CD4-positive, alpha-beta memory T cell (primary cell): ENCODE results near the gene STAT3. TPM values are rescaled to one million over a fixed set of nuclear protein-coding genes. Genes with fewer than 3 reads are reported as not detected.
A peak's percentile ranks its signal among the peaks of the same experiment; 100 is the strongest.
"Not testable (repeated sequence)": the region's sequence is repeated elsewhere in the genome, so short reads cannot be mapped to it uniquely, and the experiment has no call there.

Source experiments
- CTCF ChIA-PET: fragments of 350-600 bp; sonication (Branson Sonifier 250); formaldehyde crosslinking; loops from one replicate; lab custom pipeline; 2021; ENCODE audit warnings: inconsistent platforms; ENCODE audit not compliant: partially characterized antibody; lab: Charles Lee
- POLR2A ChIA-PET: fragments of 350-600 bp; sonication (Branson Sonifier 250); formaldehyde crosslinking; loops from one replicate; lab custom pipeline; 2021; ENCODE audit not compliant: partially characterized antibody; lab: Charles Lee
- DNase-seq, 5 donors: peaks; one replicate each; pipeline versions ENCODE4 v3.0.0 to v3.0.0-alpha.2; 2020 to 2022; ENCODE audit warnings: mixed read lengths in 1 of 5
- H3K27ac ChIP-seq: one replicate; pipeline ENCODE4 v1.7.0; 2013; ENCODE audit warnings: low read depth, low read length
- H3K27me3 ChIP-seq: 2 replicates; pipeline ENCODE4 v1.7.0; 2013; ENCODE audit warnings: mild to moderate bottlenecking, low read length, moderate library complexity; ENCODE audit not compliant: insufficient read depth
- H3K36me3 ChIP-seq: 2 replicates; pipeline ENCODE4 v1.7.0; 2013; ENCODE audit warnings: mild to moderate bottlenecking, low read length, moderate library complexity; ENCODE audit not compliant: insufficient read depth
- H3K4me1 ChIP-seq: 2 replicates; pipeline ENCODE4 v1.7.0; 2013; ENCODE audit warnings: mild to moderate bottlenecking, low read length, moderate library complexity; ENCODE audit not compliant: insufficient read depth
- H3K4me3 ChIP-seq, 2 donors: one replicate each; pipeline ENCODE4 v1.7.0; 2013; ENCODE audit warnings: low read length in 2 of 2, mild to moderate bottlenecking in 1 of 2
- H3K9me3 ChIP-seq, 2 donors: one replicate each; pipeline ENCODE4 v1.7.0; 2013; ENCODE audit warnings: low read length in 2 of 2, control low read depth in 1 of 2; ENCODE audit not compliant: control insufficient read depth in 1 of 2
- H3K27ac Mint-ChIP-seq, 7 donors: one replicate each; pipeline ENCODE4 v1.8.0; 2020 to 2021; ENCODE audit warnings: mixed read lengths in 7 of 7, mild to moderate bottlenecking in 6 of 7, inconsistent platforms in 3 of 7, moderate library complexity in 3 of 7
- H3K27me3 Mint-ChIP-seq, 2 donors: one replicate each; pipeline ENCODE4 v1.8.0; 2020 to 2021; ENCODE audit warnings: mixed read lengths in 2 of 2
- H3K36me3 Mint-ChIP-seq, 2 donors: one replicate each; pipeline ENCODE4 v1.8.0; 2020 to 2021; ENCODE audit warnings: mixed read lengths in 2 of 2, inconsistent platforms in 1 of 2, mild to moderate bottlenecking in 1 of 2
- H3K4me1 Mint-ChIP-seq, 4 donors: one replicate each; pipeline ENCODE4 v1.8.0; 2020 to 2021; ENCODE audit warnings: mixed read lengths in 4 of 4, mild to moderate bottlenecking in 1 of 4
- H3K4me3 Mint-ChIP-seq, 8 donors: one replicate each; pipeline ENCODE4 v1.8.0; 2020 to 2021; ENCODE audit warnings: mixed read lengths in 8 of 8, mild to moderate bottlenecking in 7 of 8, moderate library complexity in 6 of 8, inconsistent platforms in 3 of 8
- H3K9me3 Mint-ChIP-seq, 8 donors: one replicate each; pipeline ENCODE4 v1.8.0; 2020 to 2021; ENCODE audit warnings: mixed read lengths in 8 of 8, mild to moderate bottlenecking in 5 of 8, inconsistent platforms in 3 of 8, moderate library complexity in 1 of 8
- intact Hi-C: fragments of 100-400 bp; cut with micrococcal nuclease; formaldehyde crosslinking; loops from one replicate; pipeline ENCODE4 v1.15.1; 2023
- polyA plus RNA-seq, 2 donors: library from polyadenylated mRNA; unstranded; fragments of 300-500 nt; fragmentation: Illumina TruSeq; gene quantifications; one replicate each; pipeline ENCODE4 v1.2.3, GENCODE V29; 2021
- total RNA-seq, 2 experiments: library from RNA; stranded (reverse); gene quantifications; one replicate each; pipeline ENCODE4 v1.2.3, GENCODE V29; 2021

STAT3 gene
- total and polyA plus RNA-seq, 4 experiments from 2014 or later: 103 to 147 (median 130) TPM

DNA sequence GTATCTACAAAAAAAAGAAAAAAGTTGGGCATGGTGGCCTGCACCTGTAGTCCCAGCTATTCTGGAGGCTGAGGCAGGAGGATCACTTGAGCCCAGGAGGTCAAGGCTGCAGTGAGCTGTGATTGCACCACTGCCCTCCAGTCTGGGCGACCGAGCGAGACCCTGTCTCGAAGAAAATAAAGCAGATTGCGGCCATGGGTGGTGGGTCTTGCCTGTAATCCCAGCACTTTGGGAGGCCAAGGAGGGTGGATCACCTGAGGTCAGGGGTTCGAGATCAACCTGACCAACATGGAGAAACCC, 83.3 kb downstream of the STAT3 start:
- H3K9me3 Mint-ChIP-seq, H3K4me1 ChIP-seq, H3K9me3 ChIP-seq, DNase-seq, H3K27me3 ChIP-seq, H3K4me3 Mint-ChIP-seq, H3K27ac ChIP-seq, H3K27me3 Mint-ChIP-seq, intact Hi-C loops, H3K4me3 ChIP-seq: not testable (repeated sequence)
- peaks cover 79% of the 10 kb centered on the region for H3K36me3 ChIP-seq
- peak overlapping the region in 3 of 7 donors; percentile 9 to 65 (median 13) for H3K27ac Mint-ChIP-seq
- POLR2A ChIA-PET: interaction anchor here (1.1 to 4.2 kb wide), 2 partner anchors 16 to 84 kb away, joined by 5 to 19 read pairs; partner anchors contain the start of genes STAT3 and STAT5A
- peaks cover 6 to 27% (median 18%) of the 10 kb centered on the region in 4 donors for H3K4me1 Mint-ChIP-seq
- CTCF ChIA-PET: interaction anchor here (0.8 to 2.6 kb wide), 2 partner anchors 8 to 83 kb away, joined by 3 to 10 read pairs; no protein-coding TSS in a partner anchor
- H3K36me3 Mint-ChIP-seq: peaks cover 56 to 79% of the 10 kb centered on the region in 2 donors

DNA sequence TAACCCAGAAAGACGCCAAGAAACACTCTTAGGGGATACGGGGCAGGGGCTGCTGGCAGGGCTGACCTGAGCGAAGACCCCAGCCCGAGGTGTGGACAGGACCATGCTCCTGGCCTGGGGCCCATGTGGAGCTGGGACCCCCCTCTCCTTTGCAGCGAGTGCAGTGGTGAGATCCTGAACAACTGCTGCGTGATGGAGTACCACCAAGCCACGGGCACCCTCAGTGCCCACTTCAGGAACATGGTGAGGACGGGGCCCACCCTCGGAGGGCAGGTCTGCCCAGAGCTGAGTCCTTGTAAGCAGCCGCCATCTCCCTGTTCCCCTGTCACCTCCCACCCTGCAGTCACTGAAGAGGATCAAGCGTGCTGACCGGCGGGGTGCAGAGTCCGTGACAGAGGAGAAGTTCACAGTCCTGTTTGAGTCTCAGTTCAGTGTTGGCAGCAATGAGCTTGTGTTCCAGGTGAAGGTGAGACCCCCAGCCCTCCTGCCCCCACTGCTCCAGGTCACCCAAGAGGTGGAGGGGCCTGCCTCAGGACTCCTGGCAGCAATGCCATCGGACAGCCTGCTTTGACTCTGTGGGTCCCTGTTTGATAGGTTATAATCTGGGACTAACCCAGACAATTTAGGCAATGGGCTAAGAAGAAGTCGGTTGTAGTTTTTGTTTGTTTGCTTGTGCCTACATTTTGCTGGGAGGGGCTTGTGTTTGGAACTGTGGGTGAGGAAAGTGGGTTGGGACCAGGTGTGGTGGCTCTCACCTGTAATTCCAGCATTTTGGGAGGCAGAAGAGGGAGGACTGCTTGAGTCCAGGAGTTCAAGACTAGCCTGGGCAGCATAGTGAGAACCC, 83.8 kb downstream of the STAT3 start:
- H3K4me3 ChIP-seq: no peak overlapping the region
- ChIA-PET POLR2A (interaction anchor here (4.2 kb wide), 1 partner anchor 16 kb away, joined by 19 read pairs; the partner anchor contains the start of gene STAT5A), CTCF (interaction anchor here (0.8 to 3.2 kb wide), 4 partner anchors 8 to 82 kb away, joined by 3 to 18 read pairs (median 7); no protein-coding TSS in a partner anchor)
- DNase-seq: no peak
- Mint-ChIP-seq H3K27me3 (no peaks in the 10 kb centered on the region), H3K4me1 (peaks cover 6 to 27% (median 16%) of the 10 kb centered on the region in 4 donors), H3K9me3 (no peaks in the 10 kb centered on the region), H3K36me3 (peaks cover 52 to 75% of the 10 kb centered on the region in 2 donors), H3K4me3 (peak overlapping the region in 2 of 8 donors; percentile 17 to 35), H3K27ac (peak overlapping the region in 6 of 7 donors; percentile 39 to 91 (median 60))
- H3K27ac ChIP-seq: no peak overlapping the region
- intact Hi-C loops: no loop called here
- peaks cover 7% of the 10 kb centered on the region for H3K4me1 ChIP-seq
- H3K9me3 ChIP-seq: no peaks in the 10 kb centered on the region
- H3K27me3 ChIP-seq: no peaks in the 10 kb centered on the region
- H3K36me3 ChIP-seq: peaks cover 75% of the 10 kb centered on the region

DNA sequence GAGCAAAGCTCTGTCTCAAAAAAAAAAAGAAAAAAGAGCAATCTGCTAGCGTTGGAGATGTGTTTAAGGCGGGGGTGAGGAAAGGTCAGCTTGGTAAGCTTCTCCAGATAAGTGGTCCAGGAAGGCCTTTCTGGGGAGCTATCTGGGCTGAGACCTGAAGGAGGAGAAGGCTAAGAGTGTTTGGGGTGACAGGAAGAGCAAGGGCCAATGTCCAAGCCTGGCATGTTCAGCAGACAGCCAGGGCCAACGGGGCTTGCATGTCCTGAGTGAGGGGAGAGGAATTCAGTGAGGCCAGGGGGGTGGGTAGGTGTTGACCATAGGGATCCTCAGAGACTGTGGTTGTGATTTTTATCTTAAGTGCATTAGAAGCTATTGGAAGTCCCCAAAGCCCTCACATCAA, 84.5 kb downstream of the STAT3 start:
- Histone ChIP-seq H3K4me3 (no peak overlapping the region), H3K9me3 (no peaks in the 10 kb centered on the region), H3K4me1 (peaks cover 7% of the 10 kb centered on the region), H3K27ac (no peak overlapping the region), H3K36me3 (peaks cover 74% of the 10 kb centered on the region), H3K27me3 (no peaks in the 10 kb centered on the region)
- CTCF ChIA-PET: interaction anchor here (0.8 to 3.2 kb wide), 3 partner anchors 9 to 36 kb away, joined by 3 to 18 read pairs (median 4); no protein-coding TSS in a partner anchor
- Mint-ChIP-seq H3K9me3 (no peaks in the 10 kb centered on the region), H3K27ac (peak overlapping the region in 3 of 7 donors; percentile 61 to 70 (median 68)), H3K36me3 (peaks cover 52 to 71% of the 10 kb centered on the region in 2 donors), H3K4me1 (peaks cover 6 to 27% (median 15%) of the 10 kb centered on the region in 4 donors), H3K27me3 (no peaks in the 10 kb centered on the region), H3K4me3 (no peak overlapping the region)
- no peak for DNase-seq
- POLR2A ChIA-PET: interaction anchor here (0.6 to 4.2 kb wide), 3 partner anchors 8 to 112 kb away, joined by 3 to 19 read pairs (median 3); partner anchors contain the start of gene STAT5A
- intact Hi-C loops: no loop called here

DNA sequence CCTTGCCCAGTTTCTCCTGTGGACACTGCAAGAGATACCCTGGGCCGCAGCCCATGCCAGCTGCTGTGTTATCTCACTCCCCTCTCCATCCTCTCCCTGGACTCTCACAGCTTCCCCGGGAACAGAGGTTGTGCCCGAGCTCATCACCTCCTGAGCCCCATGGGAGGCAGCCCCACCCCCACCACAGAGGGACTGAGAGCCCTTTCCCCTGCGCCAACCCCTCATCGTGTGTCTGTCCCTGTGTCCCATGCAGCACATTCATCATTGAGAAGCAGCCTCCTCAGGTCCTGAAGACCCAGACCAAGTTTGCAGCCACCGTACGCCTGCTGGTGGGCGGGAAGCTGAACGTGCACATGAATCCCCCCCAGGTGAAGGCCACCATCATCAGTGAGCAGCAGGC, 87.2 kb downstream of the STAT3 start:
- Histone ChIP-seq H3K27ac (no peak overlapping the region), H3K4me3 (no peak overlapping the region), H3K4me1 (peaks cover 6% of the 10 kb centered on the region), H3K27me3 (no peaks in the 10 kb centered on the region), H3K36me3 (peaks cover 61% of the 10 kb centered on the region), H3K9me3 (no peaks in the 10 kb centered on the region)
- no peak for DNase-seq
- no peaks in the 10 kb centered on the region for H3K9me3 Mint-ChIP-seq
- no peaks in the 10 kb centered on the region for H3K27me3 Mint-ChIP-seq
- ChIA-PET CTCF (interaction anchor here (1.0 to 3.2 kb wide), 2 partner anchors 11 to 78 kb away, joined by 3 to 18 read pairs; no protein-coding TSS in a partner anchor), POLR2A (interaction anchor here (4.2 kb wide), 1 partner anchor 12 kb away, joined by 19 read pairs; the partner anchor contains the start of gene STAT5A)
- H3K36me3 Mint-ChIP-seq: peaks cover 48 to 63% of the 10 kb centered on the region in 2 donors
- peaks cover 5 to 25% (median 14%) of the 10 kb centered on the region in 4 donors for H3K4me1 Mint-ChIP-seq
- H3K27ac Mint-ChIP-seq: peak overlapping the region in 2 of 7 donors; percentile 42 to 67
- intact Hi-C loops: no loop called here
- H3K4me3 Mint-ChIP-seq: no peak overlapping the region

DNA sequence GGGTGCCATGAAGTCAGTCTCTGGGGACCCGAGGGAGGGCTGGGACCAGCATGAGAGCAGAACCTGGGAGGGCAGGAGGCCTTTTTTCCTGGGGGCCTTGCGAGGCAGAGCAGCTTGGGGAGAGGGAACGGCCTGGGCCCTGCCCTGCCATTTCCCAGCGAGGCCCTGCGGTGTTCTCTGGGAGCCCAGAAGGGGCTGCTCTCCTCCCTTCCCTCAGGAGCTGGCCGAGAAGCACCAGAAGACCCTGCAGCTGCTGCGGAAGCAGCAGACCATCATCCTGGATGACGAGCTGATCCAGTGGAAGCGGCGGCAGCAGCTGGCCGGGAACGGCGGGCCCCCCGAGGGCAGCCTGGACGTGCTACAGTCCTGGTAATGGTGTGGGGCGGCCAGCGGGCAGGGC, 88.3 kb downstream of the STAT3 start:
- H3K4me3 Mint-ChIP-seq, H3K27me3 ChIP-seq, H3K27me3 Mint-ChIP-seq, H3K27ac ChIP-seq, H3K4me1 ChIP-seq, CTCF ChIA-PET, H3K4me3 ChIP-seq, H3K9me3 ChIP-seq, DNase-seq, H3K9me3 Mint-ChIP-seq, intact Hi-C loops, H3K27ac Mint-ChIP-seq: not testable (repeated sequence)
- peaks cover 66% of the 10 kb centered on the region for H3K36me3 ChIP-seq
- peaks cover 5 to 21% (median 15%) of the 10 kb centered on the region in 4 donors for H3K4me1 Mint-ChIP-seq
- H3K36me3 Mint-ChIP-seq: peaks cover 56 to 71% of the 10 kb centered on the region in 2 donors
- POLR2A ChIA-PET: interaction anchor here (0.5 kb wide), 1 partner anchor 13 kb away, joined by 3 read pairs; no protein-coding TSS in a partner anchor

DNA sequence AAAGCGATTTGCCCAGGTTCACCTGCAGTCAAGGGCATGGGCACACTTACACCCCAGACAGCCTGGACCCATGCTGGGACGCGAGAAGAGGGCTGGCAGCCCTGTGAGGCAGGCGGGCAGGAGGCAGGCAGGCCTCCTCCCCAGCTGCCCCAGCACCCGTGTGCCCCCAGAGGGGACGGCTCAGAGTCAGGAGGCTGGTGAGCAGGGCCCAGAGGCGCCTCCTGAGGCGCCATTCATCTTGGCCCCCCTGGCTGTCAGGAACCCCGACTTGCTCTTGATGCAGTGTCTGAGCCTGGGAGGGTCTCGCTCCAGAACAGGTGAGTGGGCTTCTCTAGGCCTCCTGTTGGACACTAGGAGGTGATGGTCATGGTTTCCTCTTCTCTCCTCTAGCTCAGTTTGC, 88.9 kb downstream of the STAT3 start:
- peaks cover 66% of the 10 kb centered on the region for H3K36me3 ChIP-seq
- DNase-seq, H3K9me3 Mint-ChIP-seq, H3K4me3 ChIP-seq, H3K4me3 Mint-ChIP-seq, H3K27me3 ChIP-seq, H3K27ac ChIP-seq, intact Hi-C loops, H3K27me3 Mint-ChIP-seq, H3K4me1 ChIP-seq, H3K27ac Mint-ChIP-seq, H3K9me3 ChIP-seq: not testable (repeated sequence)
- Mint-ChIP-seq H3K4me1 (peaks cover 5 to 15% (median 11%) of the 10 kb centered on the region in 4 donors), H3K36me3 (peaks cover 52 to 70% of the 10 kb centered on the region in 2 donors)
- CTCF ChIA-PET: interaction anchor here (1.3 kb wide), 1 partner anchor 10 kb away, joined by 4 read pairs; no protein-coding TSS in a partner anchor
- POLR2A ChIA-PET: interaction anchor here (0.5 to 1.2 kb wide), 2 partner anchors 10 to 12 kb away, joined by 3 read pairs; no protein-coding TSS in a partner anchor

DNA sequence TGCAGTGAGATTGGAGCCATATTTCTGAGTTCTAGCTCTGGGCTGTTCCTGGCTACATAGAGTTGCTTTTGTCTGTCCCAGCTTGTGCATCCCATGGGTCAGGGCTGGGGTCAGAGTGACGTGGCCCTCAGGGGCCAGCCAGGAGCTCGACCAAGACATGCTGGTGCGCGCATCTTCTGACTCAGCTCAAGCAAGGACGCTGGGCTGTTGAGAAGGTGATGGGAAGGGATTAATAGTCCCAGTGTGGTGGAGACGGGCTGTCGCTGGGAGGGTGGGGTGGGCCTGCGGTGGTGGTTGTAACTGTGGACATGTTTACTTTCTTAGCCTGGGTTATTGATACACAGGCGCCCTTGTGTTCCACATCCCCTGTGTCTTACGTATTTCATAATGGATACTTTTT, 90.5 kb downstream of the STAT3 start:
- ChIA-PET POLR2A (interaction anchor here (1.4 kb wide), 1 partner anchor 9 kb away, joined by 4 read pairs; the partner anchor contains the start of gene STAT5A), CTCF (interaction anchor here (1.3 to 3.0 kb wide), 3 partner anchors 12 to 76 kb away, joined by 4 to 8 read pairs (median 7); no protein-coding TSS in a partner anchor)
- H3K27me3 ChIP-seq, H3K9me3 Mint-ChIP-seq, H3K4me3 Mint-ChIP-seq, H3K4me1 ChIP-seq, H3K4me3 ChIP-seq, H3K9me3 ChIP-seq, H3K27me3 Mint-ChIP-seq, H3K27ac Mint-ChIP-seq, DNase-seq, intact Hi-C loops, H3K27ac ChIP-seq: not testable (repeated sequence)
- Mint-ChIP-seq H3K4me1 (peaks cover 9 to 12% (median 10%) of the 10 kb centered on the region in 4 donors), H3K36me3 (peaks cover 45 to 64% of the 10 kb centered on the region in 2 donors)
- H3K36me3 ChIP-seq: peaks cover 63% of the 10 kb centered on the region
